Measurements from ENCODE around the gene VPS35L. TPM values are rescaled to one million over a fixed set of nuclear protein-coding genes. Genes with fewer than 3 reads are reported as not detected.

VPS35L gene
- total RNA-seq, 1 experiment from 2014 or later, result 14.2 TPM

- Mint-ChIP-seq H3K27ac (ENCODE audit: unreplicated experiment) (no peak overlapping the region), H3K4me1 (ENCODE audit: low read depth, unreplicated experiment) (peaks cover 26% of the 10 kb centered on the region), H3K4me3 (ENCODE audit: low read depth, unreplicated experiment) (no peak overlapping the region), H3K36me3 (ENCODE audit: insufficient read depth, unreplicated experiment) (peaks cover 31% of the 10 kb centered on the region), H3K9me3 (ENCODE audit: low read depth, unreplicated experiment) (no peaks in the 10 kb centered on the region), H3K27me3 (ENCODE audit: unreplicated experiment) (no peaks in the 10 kb centered on the region)
- CTCF ChIA-PET, result no interaction called here
- intact Hi-C loops (cut with micrococcal nuclease; ENCODE audit: unreplicated experiment), result no loop called here
- TF ChIP-seq, protein P1, sequence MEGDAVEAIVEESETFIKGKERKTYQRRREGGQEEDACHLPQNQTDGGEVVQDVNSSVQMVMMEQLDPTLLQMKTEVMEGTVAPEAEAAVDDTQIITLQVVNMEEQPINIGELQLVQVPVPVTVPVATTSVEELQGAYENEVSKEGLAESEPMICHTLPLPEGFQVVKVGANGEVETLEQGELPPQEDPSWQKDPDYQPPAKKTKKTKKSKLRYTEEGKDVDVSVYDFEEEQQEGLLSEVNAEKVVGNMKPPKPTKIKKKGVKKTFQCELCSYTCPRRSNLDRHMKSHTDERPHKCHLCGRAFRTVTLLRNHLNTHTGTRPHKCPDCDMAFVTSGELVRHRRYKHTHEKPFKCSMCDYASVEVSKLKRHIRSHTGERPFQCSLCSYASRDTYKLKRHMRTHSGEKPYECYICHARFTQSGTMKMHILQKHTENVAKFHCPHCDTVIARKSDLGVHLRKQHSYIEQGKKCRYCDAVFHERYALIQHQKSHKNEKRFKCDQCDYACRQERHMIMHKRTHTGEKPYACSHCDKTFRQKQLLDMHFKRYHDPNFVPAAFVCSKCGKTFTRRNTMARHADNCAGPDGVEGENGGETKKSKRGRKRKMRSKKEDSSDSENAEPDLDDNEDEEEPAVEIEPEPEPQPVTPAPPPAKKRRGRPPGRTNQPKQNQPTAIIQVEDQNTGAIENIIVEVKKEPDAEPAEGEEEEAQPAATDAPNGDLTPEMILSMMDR (IDR thresholded peaks at IDR 0.05; ENCODE audit: unreplicated experiment), result no peak
- DNase-seq, result no peak
- no TSS peak for BruUV-seq (replicated peaks)
Measured at GRCh38 chr16:19694989-19695388, 139.5 kb downstream of the VPS35L start.

DNA sequence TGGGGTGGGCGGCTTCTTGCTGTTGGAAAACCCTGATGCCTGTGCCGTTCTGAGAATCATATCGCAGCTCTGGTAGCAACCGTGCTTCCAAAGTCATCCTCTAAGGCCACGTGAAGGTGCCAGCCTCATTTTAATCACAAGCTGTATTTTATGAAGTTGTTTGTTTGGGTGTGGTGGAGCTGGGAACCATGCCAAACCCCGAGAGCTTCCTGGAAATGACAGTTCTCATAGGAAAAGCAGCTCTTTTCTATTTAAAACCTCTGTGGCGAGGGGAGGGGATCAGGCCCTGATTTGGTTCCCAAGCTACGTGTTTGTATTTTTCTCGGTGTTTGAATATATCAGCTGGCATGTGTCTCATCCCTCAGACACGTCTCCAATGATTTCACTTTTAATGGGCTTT lies 140.8 kb downstream of the VPS35L start:
- H3K9me3 Mint-ChIP-seq (ENCODE audit: low read depth, unreplicated experiment), result no peaks in the 10 kb centered on the region
- BruUV-seq (replicated peaks), result TSS peak; percentile 5
- intact Hi-C loops (cut with micrococcal nuclease; ENCODE audit: unreplicated experiment), result no loop called here
- peaks cover 38% of the 10 kb centered on the region for H3K4me1 Mint-ChIP-seq (ENCODE audit: low read depth, unreplicated experiment)
- TF ChIP-seq, protein P1 (IDR thresholded peaks at IDR 0.05; ENCODE audit: unreplicated experiment), result no peak
- CTCF ChIA-PET, result interaction anchor here (0.5 to 1.0 kb wide), 6 partner anchors 15 to 188 kb away, joined by 3 to 6 read pairs (median 4); partner anchors contain the start of gene GPRC5B
- peaks cover 38% of the 10 kb centered on the region for H3K36me3 Mint-ChIP-seq (ENCODE audit: insufficient read depth, unreplicated experiment)
- no peaks in the 10 kb centered on the region for H3K27me3 Mint-ChIP-seq (ENCODE audit: unreplicated experiment)
- no peak overlapping the region for H3K4me3 Mint-ChIP-seq (ENCODE audit: low read depth, unreplicated experiment)
- H3K27ac Mint-ChIP-seq (ENCODE audit: unreplicated experiment), result peak overlapping the region; percentile 54
- peak; percentile 76 for DNase-seq

GRCh38 chr16:19696961-19697360 lies 141.5 kb downstream of the VPS35L start:
- H3K27ac Mint-ChIP-seq (ENCODE audit: unreplicated experiment), result peak overlapping the region; percentile 54
- CTCF ChIA-PET, result interaction anchor here (0.9 to 1.0 kb wide), 2 partner anchors 46 to 187 kb away, joined by 4 read pairs; partner anchors contain the start of gene GPRC5B
- no peak for DNase-seq
- H3K9me3 Mint-ChIP-seq (ENCODE audit: low read depth, unreplicated experiment), result no peaks in the 10 kb centered on the region
- BruUV-seq (replicated peaks), result no TSS peak
- TF ChIP-seq, protein P1 (IDR thresholded peaks at IDR 0.05; ENCODE audit: unreplicated experiment), result no peak
- intact Hi-C loops (cut with micrococcal nuclease; ENCODE audit: unreplicated experiment), result no loop called here
- H3K27me3 Mint-ChIP-seq (ENCODE audit: unreplicated experiment), result no peaks in the 10 kb centered on the region
- H3K36me3 Mint-ChIP-seq (ENCODE audit: insufficient read depth, unreplicated experiment), result peaks cover 38% of the 10 kb centered on the region
- peaks cover 38% of the 10 kb centered on the region for H3K4me1 Mint-ChIP-seq (ENCODE audit: low read depth, unreplicated experiment)
- no peak overlapping the region for H3K4me3 Mint-ChIP-seq (ENCODE audit: low read depth, unreplicated experiment)

DNA sequence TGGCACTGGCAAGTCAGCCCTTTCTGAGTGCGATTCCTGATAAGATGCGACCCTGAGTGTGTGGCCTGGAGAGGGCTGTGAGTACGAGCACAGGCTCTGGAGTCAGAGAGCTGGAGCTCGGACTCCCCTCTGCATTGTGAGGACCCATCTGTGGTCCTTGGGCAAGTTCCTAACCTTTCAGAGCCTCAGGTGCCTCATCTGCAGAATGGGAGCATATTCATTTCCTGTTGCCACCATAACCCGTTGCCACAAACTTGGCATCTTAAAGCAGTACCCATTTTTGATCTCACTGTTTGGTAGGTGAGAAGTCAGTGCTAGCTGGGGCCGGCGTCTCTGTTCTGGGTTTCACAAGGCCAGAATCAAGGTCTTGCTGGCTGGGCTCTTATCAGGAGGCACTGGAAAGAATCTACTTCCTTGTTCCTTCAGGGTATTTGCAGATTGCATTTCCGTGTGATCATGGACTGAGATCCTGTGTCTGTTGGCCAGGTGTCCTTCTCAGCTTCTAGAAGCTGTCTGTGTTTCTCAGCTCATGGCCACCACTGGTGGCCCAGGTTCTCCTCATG lies 142.3 kb downstream of the VPS35L start:
- Mint-ChIP-seq H3K27ac (ENCODE audit: unreplicated experiment) (peak overlapping the region; percentile 34), H3K9me3 (ENCODE audit: low read depth, unreplicated experiment) (no peaks in the 10 kb centered on the region), H3K36me3 (ENCODE audit: insufficient read depth, unreplicated experiment) (peaks cover 45% of the 10 kb centered on the region), H3K27me3 (ENCODE audit: unreplicated experiment) (no peaks in the 10 kb centered on the region), H3K4me1 (ENCODE audit: low read depth, unreplicated experiment) (peaks cover 38% of the 10 kb centered on the region), H3K4me3 (ENCODE audit: low read depth, unreplicated experiment) (no peak overlapping the region)
- BruUV-seq (replicated peaks), result no TSS peak
- TF ChIP-seq, protein P1 (IDR thresholded peaks at IDR 0.05; ENCODE audit: unreplicated experiment), result no peak
- CTCF ChIA-PET, result no interaction called here
- DNase-seq, result no peak
- intact Hi-C loops (cut with micrococcal nuclease; ENCODE audit: unreplicated experiment), result no loop called here

All from Calu3 (cell line).